Progenitor cell of endocrine pancreas (in vitro differentiated cells): ENCODE results near the gene POP7. TPM values are rescaled to one million over a fixed set of nuclear protein-coding genes. Genes with fewer than 3 reads are reported as not detected.

Experiments used
- DNase-seq: peaks from one replicate; pipeline ENCODE4 v3.0.0; 2021; ENCODE audit warnings: low spot score; ENCODE audit not compliant: unreplicated experiment
- H3K27ac Mint-ChIP-seq: 2 replicates; pipeline ENCODE4 v1.8.0; 2021; ENCODE audit warnings: mild to moderate bottlenecking, moderate library complexity, mixed read lengths
- H3K27me3 Mint-ChIP-seq: 2 replicates; pipeline ENCODE4 v1.8.0; 2021; ENCODE audit warnings: mixed read lengths
- H3K36me3 Mint-ChIP-seq: 2 replicates; pipeline ENCODE4 v1.8.0; 2022; ENCODE audit warnings: mixed read lengths; ENCODE audit not compliant: insufficient read depth
- H3K4me1 Mint-ChIP-seq: 2 replicates; pipeline ENCODE4 v1.8.0; 2021; ENCODE audit warnings: low read depth, mixed read lengths
- H3K4me3 Mint-ChIP-seq: 2 replicates; pipeline ENCODE4 v1.8.0; 2021; ENCODE audit warnings: low read depth, mild to moderate bottlenecking, moderate library complexity, mixed read lengths
- H3K9me3 Mint-ChIP-seq: 2 replicates; pipeline ENCODE4 v1.8.0; 2021; ENCODE audit warnings: low read depth, mixed read lengths
- total RNA-seq: library from RNA; stranded (reverse); gene quantifications from 2 replicates; pipeline ENCODE4 v1.2.1, GENCODE V29; 2021
- TF ChIP-seq, protein P1 (sequence below): fragments of 200-600 bp; sonication (generic); IDR thresholded peaks from one replicate; pipeline ENCODE4 v1.5.0; 2021; ENCODE audit warnings: antibody characterized with exemption, mild to moderate bottlenecking; ENCODE audit not compliant: unreplicated experiment

Gene POP7
- total RNA-seq, 1 donor from 2014 or later, result 33.7 TPM

DNA sequence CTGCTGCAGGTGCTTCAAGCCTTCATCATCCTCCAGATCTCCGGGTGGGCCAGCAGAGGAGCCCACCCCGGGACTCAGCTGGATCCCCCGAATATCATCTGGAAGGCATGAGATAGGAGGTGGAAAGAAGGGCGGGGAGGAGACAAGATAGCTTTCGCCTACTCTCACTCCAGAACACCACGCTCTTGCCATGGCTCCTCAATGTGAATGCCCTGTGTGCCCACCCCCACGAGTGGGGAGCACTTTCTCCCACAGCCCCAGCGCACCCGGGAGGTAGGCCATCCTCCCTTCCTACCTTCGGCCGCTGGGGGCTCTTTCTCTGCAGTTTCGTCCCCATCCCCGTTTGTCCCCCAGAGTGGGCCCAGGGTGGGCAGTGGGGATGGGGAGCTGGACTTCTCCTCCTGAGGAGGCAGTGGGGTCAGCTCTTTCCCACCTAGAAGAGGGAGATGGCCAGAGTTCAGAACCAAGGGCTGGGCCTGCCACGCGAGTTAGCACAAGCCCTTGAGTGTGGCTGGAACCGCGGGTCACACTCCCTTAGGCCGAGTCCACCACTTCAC lies 20.8 kb upstream of the POP7 start:
- no peaks in the 10 kb centered on the region for H3K27me3 Mint-ChIP-seq
- no peak for DNase-seq
- H3K9me3 Mint-ChIP-seq, result no peaks in the 10 kb centered on the region
- H3K4me3 Mint-ChIP-seq, result no peak overlapping the region
- H3K4me1 Mint-ChIP-seq, result no peaks in the 10 kb centered on the region
- TF ChIP-seq, protein P1, sequence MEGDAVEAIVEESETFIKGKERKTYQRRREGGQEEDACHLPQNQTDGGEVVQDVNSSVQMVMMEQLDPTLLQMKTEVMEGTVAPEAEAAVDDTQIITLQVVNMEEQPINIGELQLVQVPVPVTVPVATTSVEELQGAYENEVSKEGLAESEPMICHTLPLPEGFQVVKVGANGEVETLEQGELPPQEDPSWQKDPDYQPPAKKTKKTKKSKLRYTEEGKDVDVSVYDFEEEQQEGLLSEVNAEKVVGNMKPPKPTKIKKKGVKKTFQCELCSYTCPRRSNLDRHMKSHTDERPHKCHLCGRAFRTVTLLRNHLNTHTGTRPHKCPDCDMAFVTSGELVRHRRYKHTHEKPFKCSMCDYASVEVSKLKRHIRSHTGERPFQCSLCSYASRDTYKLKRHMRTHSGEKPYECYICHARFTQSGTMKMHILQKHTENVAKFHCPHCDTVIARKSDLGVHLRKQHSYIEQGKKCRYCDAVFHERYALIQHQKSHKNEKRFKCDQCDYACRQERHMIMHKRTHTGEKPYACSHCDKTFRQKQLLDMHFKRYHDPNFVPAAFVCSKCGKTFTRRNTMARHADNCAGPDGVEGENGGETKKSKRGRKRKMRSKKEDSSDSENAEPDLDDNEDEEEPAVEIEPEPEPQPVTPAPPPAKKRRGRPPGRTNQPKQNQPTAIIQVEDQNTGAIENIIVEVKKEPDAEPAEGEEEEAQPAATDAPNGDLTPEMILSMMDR, result no peak
- no peak overlapping the region for H3K27ac Mint-ChIP-seq
- peaks cover 6% of the 10 kb centered on the region for H3K36me3 Mint-ChIP-seq

DNA sequence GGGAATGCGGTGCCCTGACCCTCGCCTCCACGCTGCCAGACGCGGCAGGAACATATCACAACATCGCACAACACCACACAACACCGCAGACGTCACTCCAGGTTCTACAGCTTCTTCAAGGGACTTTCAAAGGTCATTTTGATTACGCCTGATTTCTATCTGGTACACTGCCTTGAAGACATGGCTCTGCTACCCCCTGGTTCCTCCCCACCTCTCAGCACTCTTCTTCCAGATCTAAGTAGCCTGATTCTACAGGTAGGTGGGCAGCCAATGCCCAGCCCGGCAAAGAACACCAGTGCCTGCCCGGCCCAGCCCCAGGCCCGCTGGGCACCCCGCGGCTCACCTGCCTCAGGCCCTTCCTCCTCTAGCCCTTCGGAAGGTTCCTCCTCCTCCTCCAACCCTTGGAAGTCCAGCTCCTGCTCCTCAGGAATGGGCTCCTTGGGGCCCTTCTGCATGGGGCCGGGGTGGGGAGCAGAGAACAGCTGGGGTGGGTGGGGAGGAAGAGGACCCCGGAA lies 20.2 kb upstream of the POP7 start:
- no peaks in the 10 kb centered on the region for H3K27me3 Mint-ChIP-seq
- TF ChIP-seq, protein P1, result no peak
- no peak for DNase-seq
- H3K4me3 Mint-ChIP-seq, result no peak overlapping the region
- no peaks in the 10 kb centered on the region for H3K9me3 Mint-ChIP-seq
- H3K36me3 Mint-ChIP-seq, result peaks cover 6% of the 10 kb centered on the region
- H3K27ac Mint-ChIP-seq, result no peak overlapping the region
- H3K4me1 Mint-ChIP-seq, result no peaks in the 10 kb centered on the region

DNA sequence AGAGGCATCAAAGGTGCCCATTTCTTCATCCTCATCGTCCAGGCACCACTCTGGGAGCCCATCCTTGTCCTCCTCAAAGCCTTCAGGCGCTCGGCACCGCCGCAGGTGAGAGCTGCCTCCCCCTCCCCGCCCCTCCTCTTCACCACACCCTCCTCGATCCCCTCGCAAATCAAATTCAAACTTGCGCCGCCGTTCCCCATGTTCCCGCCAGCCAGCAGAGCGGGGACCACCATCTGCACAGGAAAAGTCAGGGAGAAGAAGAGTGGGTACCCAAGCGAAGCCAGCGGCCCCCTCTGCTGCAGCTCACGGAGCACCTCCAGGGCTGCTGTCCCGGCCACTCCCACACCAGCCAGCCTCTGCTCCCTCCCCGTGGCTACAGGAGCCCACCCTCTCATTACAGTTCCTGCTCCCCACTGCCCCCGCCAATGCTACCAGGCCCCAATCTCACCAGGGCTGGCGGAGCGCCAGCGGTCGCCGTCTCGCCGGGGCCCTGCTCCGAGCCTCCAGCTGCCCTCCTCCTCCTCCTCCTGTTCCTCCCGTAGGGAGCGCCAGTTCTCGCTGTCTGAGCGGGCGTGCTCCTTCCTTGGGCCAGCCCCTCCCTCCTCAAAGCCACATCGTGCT lies 19.6 kb upstream of the POP7 start:
- Mint-ChIP-seq H3K4me1 (peaks cover 2% of the 10 kb centered on the region), H3K27me3 (no peaks in the 10 kb centered on the region), H3K9me3 (no peaks in the 10 kb centered on the region), H3K27ac (no peak overlapping the region), H3K36me3 (peaks cover 6% of the 10 kb centered on the region), H3K4me3 (no peak overlapping the region)
- DNase-seq, result no peak
- TF ChIP-seq, protein P1, result no peak

DNA sequence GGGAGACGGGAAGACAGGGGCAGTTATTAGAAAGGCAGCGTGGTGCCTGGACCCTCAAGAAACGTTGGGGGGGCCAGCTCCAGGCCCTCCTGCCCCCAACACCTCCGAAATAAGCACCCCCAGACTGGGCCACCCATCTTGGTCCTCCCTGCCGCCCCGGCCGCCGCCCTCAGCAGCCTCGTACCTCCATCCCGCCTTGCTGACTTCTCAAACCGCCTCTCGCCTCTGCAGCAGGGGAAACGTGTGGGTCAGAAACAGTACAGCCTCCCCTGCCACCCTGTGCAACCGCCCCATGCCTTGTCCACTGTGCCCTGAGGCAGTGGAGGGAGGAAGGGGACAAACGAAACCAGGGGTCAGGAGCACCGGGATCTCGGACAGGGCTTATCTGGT lies 19.1 kb upstream of the POP7 start:
- H3K27ac Mint-ChIP-seq, result no peak overlapping the region
- peaks cover 6% of the 10 kb centered on the region for H3K36me3 Mint-ChIP-seq

DNA sequence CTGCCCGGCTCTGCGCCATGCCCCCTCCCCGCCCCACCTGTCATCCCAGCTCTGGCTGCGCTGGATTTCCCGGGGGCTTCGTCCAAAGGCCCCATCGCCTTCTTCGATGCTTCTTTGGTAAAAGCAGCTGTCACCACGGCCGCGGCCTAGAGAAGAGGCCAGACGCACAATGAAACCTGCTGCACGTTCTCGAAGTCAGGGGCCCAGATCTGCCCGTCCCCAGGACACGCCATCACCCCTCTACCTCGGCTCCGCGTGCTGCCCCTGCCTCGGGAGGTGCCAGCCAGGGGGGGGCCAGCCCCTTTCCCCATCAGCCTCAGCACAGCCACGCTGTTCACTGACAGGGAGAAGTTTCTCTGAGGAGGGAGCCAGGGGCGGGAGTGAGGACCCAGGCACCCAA lies 18.7 kb upstream of the POP7 start:
- no peak overlapping the region for H3K27ac Mint-ChIP-seq
- H3K9me3 Mint-ChIP-seq, result no peaks in the 10 kb centered on the region
- no peak overlapping the region for H3K4me3 Mint-ChIP-seq
- peaks cover 6% of the 10 kb centered on the region for H3K36me3 Mint-ChIP-seq
- H3K27me3 Mint-ChIP-seq, result no peaks in the 10 kb centered on the region
- no peak for DNase-seq
- TF ChIP-seq, protein P1, result no peak
- H3K4me1 Mint-ChIP-seq, result peaks cover 6% of the 10 kb centered on the region

More for the DNA sequence above, 19.1 kb upstream of the POP7 start:
- no peak for DNase-seq
- peaks cover 5% of the 10 kb centered on the region for H3K4me1 Mint-ChIP-seq
- no peaks in the 10 kb centered on the region for H3K27me3 Mint-ChIP-seq
- no peak overlapping the region for H3K4me3 Mint-ChIP-seq
- TF ChIP-seq, protein P1, result no peak
- H3K9me3 Mint-ChIP-seq, result no peaks in the 10 kb centered on the region
